K562 (cell line): ENCODE data around the gene ENSA. TPM values are rescaled to one million over a fixed set of nuclear protein-coding genes. Genes with fewer than 3 reads are reported as not detected.

Experiments
- ATAC-seq: fragments of 200-7000 bp; cut with Tn5 transposase; 3 replicates; pipeline ENCODE4 v1.9.1; 2020; ENCODE audit warnings: moderate library complexity
- BruUV-seq: library from RNA; stranded (reverse); fragments of 400-500 nt; replicated peaks from 2 replicates; lab custom pipeline; 2021; lab: Mats Ljungman, UMichigan
- CTCF ChIA-PET: fragments of 300-600 bp; formaldehyde crosslinking; extraction: SDS; loops from one replicate; lab custom pipeline; 2021; ENCODE audit warnings: low intra/inter-chr PET ratio; lab: Yijun Ruan, JAX
- POLR2A ChIA-PET: fragments of 300-600, 350-650 bp; sonication (Branson Sonifier 250); formaldehyde crosslinking; extraction: SDS; loops from one replicate; lab custom pipeline; 2021; ENCODE audit warnings: antibody characterized with exemption, inconsistent platforms; lab: Yijun Ruan, JAX
- DNase-seq, 4 experiments: peaks; one replicate each; pipeline versions ENCODE4 v3.0.0 to v3.0.0-alpha.2; 2011 to 2018; ENCODE audit warnings: low spot score in 3 of 4, mixed read lengths in 3 of 4; ENCODE audit errors: extremely low read depth in 1 of 4
- FAIRE-seq: peaks from 2 replicates; lab custom pipeline; 2011; peaks lifted over from hg19 to GRCh38; lab: Jason Lieb, UNC
- H2AFZ ChIP-seq: 2 replicates; pipeline ENCODE4 v1.6.0; 2011; ENCODE audit warnings: low read depth, low read length, control low read depth, inconsistent platforms
- H3K27ac ChIP-seq: fragments of 200-600 bp; 3 replicates; pipeline ENCODE4 v1.8.0; 2011; ENCODE audit warnings: low read depth, mild to moderate bottlenecking, control low read depth, inconsistent platforms, low read length, moderate library complexity, mixed read lengths; ENCODE audit errors: extremely low read depth
- H3K27me3 ChIP-seq, 2 experiments: fragments of 300-600 bp in 1 of 2; 2 replicates in 1 of 2; 3 replicates in 1 of 2; pipeline versions ENCODE4 v1.6.0 to v1.8.0; 2011; ENCODE audit warnings: inconsistent platforms in 2 of 2, low read length in 2 of 2, mild to moderate bottlenecking in 1 of 2, mixed read lengths in 1 of 2, moderate library complexity in 1 of 2; ENCODE audit not compliant: control insufficient read depth in 2 of 2, insufficient read depth in 2 of 2
- H3K36me3 ChIP-seq: fragments of 300-600 bp; 3 replicates; pipeline ENCODE4 v1.8.0; 2011; ENCODE audit warnings: mild to moderate bottlenecking, low read length, inconsistent platforms; ENCODE audit not compliant: control insufficient read depth, insufficient read depth
- H3K4me1 ChIP-seq, 2 experiments: fragments of 200-600 bp in 1 of 2; replicated peaks in 1 of 2; 2 replicates in 1 of 2; 3 replicates in 1 of 2; pipeline versions ENCODE4 v1.5.1 to v1.8.0; 2011; ENCODE audit warnings: inconsistent platforms in 2 of 2, low read length in 2 of 2, mild to moderate bottlenecking in 1 of 2, mixed read lengths in 1 of 2, moderate library complexity in 1 of 2; ENCODE audit not compliant: control insufficient read depth in 2 of 2, insufficient read depth in 2 of 2
- H3K4me2 ChIP-seq: 2 replicates; pipeline ENCODE4 v1.6.1; 2011; ENCODE audit warnings: low read length, control low read depth, inconsistent platforms, mixed read lengths; ENCODE audit not compliant: insufficient read depth
- H3K4me3 ChIP-seq: fragments of 200-600 bp; sonication (generic), shearing (Covaris generic); 2 replicates; pipeline ENCODE4 v1.5.1; 2016; ENCODE audit warnings: control low read depth, inconsistent platforms
- H3K79me2 ChIP-seq: fragments of 200-600 bp; 3 replicates; pipeline ENCODE4 v1.8.0; 2011; ENCODE audit warnings: low read length, inconsistent platforms; ENCODE audit not compliant: control insufficient read depth, insufficient read depth
- H3K9ac ChIP-seq, 2 experiments: 2 replicates each; pipeline versions ENCODE4 v1.6.0 to v1.6.1; 2011; ENCODE audit warnings: low read depth in 2 of 2, low read length in 2 of 2, control low read depth in 1 of 2, inconsistent platforms in 1 of 2, mild to moderate bottlenecking in 1 of 2, mixed read lengths in 1 of 2; ENCODE audit not compliant: insufficient read depth in 1 of 2
- H3K9me1 ChIP-seq: one replicate; pipeline ENCODE4 v1.6.0; 2011; ENCODE audit warnings: inconsistent platforms, mild to moderate bottlenecking, low read length, moderate library complexity; ENCODE audit not compliant: control insufficient read depth, insufficient read depth
- H3K9me3 ChIP-seq: replicated peaks from 2 replicates; pipeline ENCODE4 v1.5.1; 2011; ENCODE audit warnings: low read depth, low read length, inconsistent platforms; ENCODE audit not compliant: control insufficient read depth, insufficient read depth
- H4K20me1 ChIP-seq: replicated peaks from 2 replicates; pipeline ENCODE4 v1.6.1; 2011; ENCODE audit warnings: low read length, inconsistent platforms, mixed read lengths; ENCODE audit not compliant: control insufficient read depth, insufficient read depth
- ADNP ChIP-seq: fragments of 200-800 bp; sonication (Bioruptor generic); IDR thresholded peaks from 2 replicates; pipeline ENCODE4 v1.6.1; 2016; ENCODE audit warnings: missing genetic modification characterization, missing compliant biosample characterization
- CC2D1A ChIP-seq: fragments of 450-650 bp; IDR thresholded peaks from 2 replicates; pipeline ENCODE4 v1.6.1; 2017; ENCODE audit warnings: mild to moderate bottlenecking
- DIDO1 ChIP-seq: fragments of 450-650 bp; IDR thresholded peaks from 2 replicates; pipeline ENCODE4 v1.6.1; 2016; ENCODE audit warnings: low read depth, missing biosample characterization, missing genetic modification characterization
- NELFE ChIP-seq: IDR thresholded peaks from 2 replicates; pipeline ENCODE4 v1.6.1; 2011; ENCODE audit warnings: mild to moderate bottlenecking; ENCODE audit not compliant: insufficient read depth, insufficient read length
- POLR2AphosphoS2 ChIP-seq: IDR thresholded peaks from 2 replicates; pipeline ENCODE4 v1.6.1; 2012; ENCODE audit warnings: low read length, improper control_type of control experiment
- TAL1 ChIP-seq: fragments of 450-650 bp; IDR thresholded peaks from 2 replicates; pipeline ENCODE4 v1.6.1; 2016; ENCODE audit warnings: mild to moderate bottlenecking
- ZKSCAN8 ChIP-seq: fragments of 200-800 bp; sonication (Bioruptor generic); IDR thresholded peaks from 2 replicates; pipeline ENCODE4 v1.6.1; 2016; ENCODE audit warnings: missing genetic modification characterization, missing compliant biosample characterization
- ZNF436 ChIP-seq: fragments of 250-450, 450-650 bp; sonication (Bioruptor Pico); formaldehyde crosslinking; IDR thresholded peaks from 2 replicates; pipeline ENCODE4 v1.7.0; 2020; ENCODE audit warnings: mild to moderate bottlenecking
- ZNF444 ChIP-seq: fragments of 250-450 bp; sonication (Bioruptor Pico); IDR thresholded peaks from 2 replicates; pipeline ENCODE4 v1.4.0; 2020; ENCODE audit warnings: mild to moderate bottlenecking, moderate library complexity
- ZNF583 ChIP-seq: fragments of 250-450 bp; sonication (Bioruptor Pico); IDR thresholded peaks from 2 replicates; pipeline ENCODE4 v1.4.0; 2020
- ZNF778 ChIP-seq: fragments of 450-650 bp; formaldehyde crosslinking; IDR thresholded peaks from 2 replicates; pipeline ENCODE4 v1.4.0; 2020; ENCODE audit warnings: mild to moderate bottlenecking, moderate library complexity
- ZNF79 ChIP-seq: fragments of 250-450 bp; sonication (Bioruptor Pico); IDR thresholded peaks from 2 replicates; pipeline ENCODE4 v1.4.0; 2020; ENCODE audit warnings: low read depth, mild to moderate bottlenecking, moderate library complexity
- WGBS: fragments of 100-300 bp; shearing (Covaris generic); methylation state at CpG from one replicate; pipeline ENCODE4 v1.1.6; 2016; ENCODE audit warnings: low coverage, mixed read lengths; ENCODE audit not compliant: insufficient coverage; ENCODE audit errors: missing lambda C conversion rate; 5-methylcytosine and 5-hydroxymethylcytosine counted together
- in situ Hi-C: fragments of 300-500 bp; cut with MboI; formaldehyde crosslinking; loops from 4 replicates; pipeline ENCODE4 v1.15.0; 2018; ENCODE audit warnings: inconsistent platforms, mixed read lengths
- intact Hi-C: fragments of 100-400 bp; cut with micrococcal nuclease; formaldehyde crosslinking; loops from 2 replicates; pipeline ENCODE4 v1.14.2; 2022
- polyA plus RNA-seq, 8 experiments: library from polyadenylated mRNA; depleted of rRNA in 4 of 8; stranded (reverse) in 5 of 8; unstranded in 3 of 8; fragments of >200 nt; fragmentation: Nextera tagmentation in 2 of 8; fragmentation: Illumina TruSeq in 1 of 8; extraction: Ambion mirVana in 2 of 8; extraction: Trizol in 1 of 8; gene quantifications; 2 replicates each; pipeline versions ENCODE4 v1.2.1 to v1.2.3, GENCODE V29; 2011 to 2014; ENCODE audit warnings: inconsistent platforms in 1 of 8, missing spikeins in 1 of 8
- total RNA-seq, 7 experiments: library from RNA; depleted of rRNA in 6 of 7; stranded (reverse); fragments of >200 nt in 6 of 7; fragmentation: Illumina TruSeq in 2 of 7; extraction: Trizol in 2 of 7; gene quantifications; 2 replicates each; pipeline versions ENCODE4 v1.2.1 to v1.2.3, GENCODE V29; 2011 to 2021; ENCODE audit warnings: low replicate concordance in 1 of 7
- TF ChIP-seq, protein P1 (sequence below): fragments of 450-650 bp; IDR thresholded peaks from 2 replicates; pipeline ENCODE4 v1.6.1; 2016; ENCODE audit warnings: low read depth, mild to moderate bottlenecking, moderate library complexity
- TF ChIP-seq, protein P2 (sequence below): sonication (generic); formaldehyde crosslinking; IDR thresholded peaks from 2 replicates; pipeline ENCODE4 v1.8.0; 2022; ENCODE audit warnings: mild to moderate bottlenecking, missing genetic modification reagents
- TF ChIP-seq, protein P3 (sequence below): fragments of 250-450 bp; sonication (Bioruptor Pico); IDR thresholded peaks from 2 replicates; pipeline ENCODE4 v1.8.0; 2021; ENCODE audit warnings: moderate library complexity, mild to moderate bottlenecking, inconsistent platforms

ENSA gene
- total and polyA plus RNA-seq, 9 of the 15 experiments (the other 6 are each of a cell fraction or from before 2014, with no cell fraction given): 68.1 to 605 (median 188) TPM

DNA sequence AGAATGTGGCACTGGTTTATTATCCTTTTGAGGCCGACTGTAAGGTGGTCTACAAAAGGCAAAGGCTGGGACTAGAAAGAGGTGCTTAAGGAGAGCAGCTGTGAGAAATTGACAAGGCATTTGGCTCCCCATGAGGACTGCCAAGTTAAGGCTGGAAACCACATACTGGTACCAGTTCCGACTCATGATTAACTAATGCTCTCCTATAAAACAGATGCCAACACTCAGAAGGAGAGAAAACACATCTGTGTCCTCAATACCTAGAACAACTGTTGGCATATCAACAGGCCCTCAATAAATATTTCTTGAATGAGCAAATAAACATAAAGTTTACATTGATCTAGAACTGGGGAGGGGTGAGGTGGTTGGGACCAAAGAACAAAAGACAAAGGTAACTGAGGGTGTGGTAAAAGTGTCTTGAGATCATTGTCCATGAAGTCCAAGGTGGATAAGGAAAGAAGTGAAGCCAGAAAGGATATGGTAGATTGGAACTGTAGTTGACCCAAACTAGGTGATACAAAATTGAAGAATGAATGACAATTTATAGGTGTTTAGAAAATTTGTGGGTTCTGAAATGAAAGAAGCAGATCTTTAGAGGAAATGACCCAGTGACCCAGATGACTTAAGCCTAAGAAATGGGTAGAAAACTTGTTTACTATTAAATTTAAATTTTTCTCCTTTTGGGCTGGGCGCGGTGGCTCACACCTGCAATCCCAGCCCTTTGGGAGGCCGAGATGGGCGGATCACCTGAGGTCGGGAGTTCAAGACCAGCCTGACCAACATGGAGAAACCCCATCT is 33.1 kb downstream of the ENSA start (continued):
- no peak for TF ChIP-seq ZKSCAN8 (CRISPR knock-in tag)

DNA sequence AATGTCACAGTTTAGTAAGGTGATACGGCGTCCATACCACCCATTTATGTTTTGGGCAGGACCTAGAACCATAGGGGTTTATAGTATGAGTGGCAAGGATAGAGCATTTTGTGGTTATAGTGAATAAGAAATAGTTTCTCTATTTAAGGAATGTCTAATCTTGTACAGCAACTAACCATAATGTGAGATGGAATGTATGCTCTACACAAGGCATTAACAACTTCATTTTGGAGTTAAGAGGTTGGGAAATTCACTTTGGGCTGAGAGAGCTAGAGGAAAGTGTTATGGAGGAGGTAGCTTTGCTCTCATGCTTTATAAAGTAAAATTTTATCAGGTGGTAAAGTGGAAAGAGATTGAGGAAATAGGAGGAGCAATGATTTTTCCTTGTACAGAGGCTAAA is 47.0 kb downstream of the ENSA start:
- no peak for FAIRE-seq
- CTCF ChIA-PET: no interaction called here
- POLR2A ChIA-PET: interaction anchor here (0.8 kb wide), 1 partner anchor 38 kb away, joined by 3 read pairs; no protein-coding TSS in a partner anchor
- no peak overlapping the region for H3K9ac ChIP-seq
- ATAC-seq: no peak
- H3K79me2 ChIP-seq: peaks cover 30% of the 10 kb centered on the region
- no peak for DNase-seq
- H3K4me3 ChIP-seq: no peak overlapping the region
- in situ Hi-C loops (no loop called here), intact Hi-C loops (no loop called here)
- BruUV-seq: no TSS peak
- H3K9me1 ChIP-seq: no peaks in the 10 kb centered on the region
- no peak overlapping the region for H2AFZ ChIP-seq
- H3K36me3 ChIP-seq: peaks cover 16% of the 10 kb centered on the region
- H3K9me3 ChIP-seq: no peaks in the 10 kb centered on the region
- WGBS: 88% methylated on average over 2 of the region's 2 CpGs
- H4K20me1 ChIP-seq: peaks cover 17% of the 10 kb centered on the region
- no peaks in the 10 kb centered on the region for H3K27me3 ChIP-seq
- H3K27ac ChIP-seq: no peak overlapping the region
- H3K4me2 ChIP-seq: no peak overlapping the region
- H3K4me1 ChIP-seq: peaks cover 5 to 10% of the 10 kb centered on the region in 2 experiments; a peak in 4 of 5 replicates
- TF ChIP-seq NELFE (no peak), DIDO1 (tag) (no peak), ZNF444 (CRISPR knock-in tag) (no peak), ZNF778 (CRISPR knock-in tag) (no peak), TAL1 (no peak), ADNP (tag) (no peak), ZNF436 (CRISPR knock-in tag) (no peak), CC2D1A (no peak), POLR2AphosphoS2 (no peak), ZNF583 (CRISPR knock-in tag) (no peak), ZNF79 (CRISPR knock-in tag) (no peak)
- TF ChIP-seq, protein P1, sequence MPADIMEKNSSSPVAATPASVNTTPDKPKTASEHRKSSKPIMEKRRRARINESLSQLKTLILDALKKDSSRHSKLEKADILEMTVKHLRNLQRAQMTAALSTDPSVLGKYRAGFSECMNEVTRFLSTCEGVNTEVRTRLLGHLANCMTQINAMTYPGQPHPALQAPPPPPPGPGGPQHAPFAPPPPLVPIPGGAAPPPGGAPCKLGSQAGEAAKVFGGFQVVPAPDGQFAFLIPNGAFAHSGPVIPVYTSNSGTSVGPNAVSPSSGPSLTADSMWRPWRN: no peak
- TF ChIP-seq, protein P2, sequence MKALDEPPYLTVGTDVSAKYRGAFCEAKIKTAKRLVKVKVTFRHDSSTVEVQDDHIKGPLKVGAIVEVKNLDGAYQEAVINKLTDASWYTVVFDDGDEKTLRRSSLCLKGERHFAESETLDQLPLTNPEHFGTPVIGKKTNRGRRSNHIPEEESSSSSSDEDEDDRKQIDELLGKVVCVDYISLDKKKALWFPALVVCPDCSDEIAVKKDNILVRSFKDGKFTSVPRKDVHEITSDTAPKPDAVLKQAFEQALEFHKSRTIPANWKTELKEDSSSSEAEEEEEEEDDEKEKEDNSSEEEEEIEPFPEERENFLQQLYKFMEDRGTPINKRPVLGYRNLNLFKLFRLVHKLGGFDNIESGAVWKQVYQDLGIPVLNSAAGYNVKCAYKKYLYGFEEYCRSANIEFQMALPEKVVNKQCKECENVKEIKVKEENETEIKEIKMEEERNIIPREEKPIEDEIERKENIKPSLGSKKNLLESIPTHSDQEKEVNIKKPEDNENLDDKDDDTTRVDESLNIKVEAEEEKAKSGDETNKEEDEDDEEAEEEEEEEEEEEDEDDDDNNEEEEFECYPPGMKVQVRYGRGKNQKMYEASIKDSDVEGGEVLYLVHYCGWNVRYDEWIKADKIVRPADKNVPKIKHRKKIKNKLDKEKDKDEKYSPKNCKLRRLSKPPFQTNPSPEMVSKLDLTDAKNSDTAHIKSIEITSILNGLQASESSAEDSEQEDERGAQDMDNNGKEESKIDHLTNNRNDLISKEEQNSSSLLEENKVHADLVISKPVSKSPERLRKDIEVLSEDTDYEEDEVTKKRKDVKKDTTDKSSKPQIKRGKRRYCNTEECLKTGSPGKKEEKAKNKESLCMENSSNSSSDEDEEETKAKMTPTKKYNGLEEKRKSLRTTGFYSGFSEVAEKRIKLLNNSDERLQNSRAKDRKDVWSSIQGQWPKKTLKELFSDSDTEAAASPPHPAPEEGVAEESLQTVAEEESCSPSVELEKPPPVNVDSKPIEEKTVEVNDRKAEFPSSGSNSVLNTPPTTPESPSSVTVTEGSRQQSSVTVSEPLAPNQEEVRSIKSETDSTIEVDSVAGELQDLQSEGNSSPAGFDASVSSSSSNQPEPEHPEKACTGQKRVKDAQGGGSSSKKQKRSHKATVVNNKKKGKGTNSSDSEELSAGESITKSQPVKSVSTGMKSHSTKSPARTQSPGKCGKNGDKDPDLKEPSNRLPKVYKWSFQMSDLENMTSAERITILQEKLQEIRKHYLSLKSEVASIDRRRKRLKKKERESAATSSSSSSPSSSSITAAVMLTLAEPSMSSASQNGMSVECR: no peak
- TF ChIP-seq, protein P3, sequence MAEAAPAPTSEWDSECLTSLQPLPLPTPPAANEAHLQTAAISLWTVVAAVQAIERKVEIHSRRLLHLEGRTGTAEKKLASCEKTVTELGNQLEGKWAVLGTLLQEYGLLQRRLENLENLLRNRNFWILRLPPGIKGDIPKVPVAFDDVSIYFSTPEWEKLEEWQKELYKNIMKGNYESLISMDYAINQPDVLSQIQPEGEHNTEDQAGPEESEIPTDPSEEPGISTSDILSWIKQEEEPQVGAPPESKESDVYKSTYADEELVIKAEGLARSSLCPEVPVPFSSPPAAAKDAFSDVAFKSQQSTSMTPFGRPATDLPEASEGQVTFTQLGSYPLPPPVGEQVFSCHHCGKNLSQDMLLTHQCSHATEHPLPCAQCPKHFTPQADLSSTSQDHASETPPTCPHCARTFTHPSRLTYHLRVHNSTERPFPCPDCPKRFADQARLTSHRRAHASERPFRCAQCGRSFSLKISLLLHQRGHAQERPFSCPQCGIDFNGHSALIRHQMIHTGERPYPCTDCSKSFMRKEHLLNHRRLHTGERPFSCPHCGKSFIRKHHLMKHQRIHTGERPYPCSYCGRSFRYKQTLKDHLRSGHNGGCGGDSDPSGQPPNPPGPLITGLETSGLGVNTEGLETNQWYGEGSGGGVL: no peak
